Osteoblast (primary cell): ENCODE measurements around the gene AK8. TPM values are rescaled to one million over a fixed set of nuclear protein-coding genes. Genes with fewer than 3 reads are reported as not detected.

Source experiments
- DNase-seq: peaks from one replicate; pipeline ENCODE4 v3.0.0; 2011; ENCODE audit warnings: low spot score, mixed read lengths; ENCODE audit not compliant: insufficient read length; ENCODE audit errors: missing footprints
- H2AFZ ChIP-seq: 2 replicates; pipeline ENCODE4 v1.6.0; 2011; ENCODE audit warnings: mild to moderate bottlenecking, low read length
- H3K27ac ChIP-seq: 2 replicates; pipeline ENCODE4 v1.5.1; 2011; ENCODE audit warnings: mild to moderate bottlenecking, low read depth, low read length, moderate library complexity
- H3K27me3 ChIP-seq: 2 replicates; pipeline ENCODE4 v1.6.0; 2012; ENCODE audit warnings: mild to moderate bottlenecking, control low read depth, inconsistent platforms, low read length, moderate library complexity; ENCODE audit not compliant: insufficient read depth
- H3K36me3 ChIP-seq: 2 replicates; pipeline ENCODE4 v1.5.1; 2011; ENCODE audit warnings: mild to moderate bottlenecking, low read length, control low read depth, moderate library complexity; ENCODE audit not compliant: insufficient read depth
- H3K4me1 ChIP-seq: 2 replicates; pipeline ENCODE4 v1.5.1; 2011; ENCODE audit warnings: mild to moderate bottlenecking, low read length, control low read depth, moderate library complexity; ENCODE audit not compliant: insufficient read depth
- H3K4me2 ChIP-seq: 2 replicates; pipeline ENCODE4 v1.6.0; 2011; ENCODE audit warnings: mild to moderate bottlenecking, low read length; ENCODE audit not compliant: insufficient read depth
- H3K4me3 ChIP-seq: fragments of 200-600 bp; sonication (generic); 3 replicates; pipeline ENCODE4 v1.5.1; 2012; ENCODE audit warnings: mild to moderate bottlenecking, low read length, inconsistent platforms; ENCODE audit not compliant: insufficient read depth
- H3K79me2 ChIP-seq: 2 replicates; pipeline ENCODE4 v1.6.0; 2012; ENCODE audit warnings: mild to moderate bottlenecking, low read length, control low read depth, inconsistent platforms; ENCODE audit not compliant: insufficient read depth
- H3K9me3 ChIP-seq: 2 replicates; pipeline ENCODE4 v1.5.1; 2011; ENCODE audit warnings: low read depth, low read length, control low read depth
- H4K20me1 ChIP-seq: 2 replicates; pipeline ENCODE4 v1.6.0; 2012; ENCODE audit warnings: mild to moderate bottlenecking, low read length, control low read depth; ENCODE audit not compliant: insufficient read depth
- total RNA-seq: library from RNA; depleted of rRNA; stranded (reverse); fragments of >200 nt; gene quantifications from 2 replicates; pipeline ENCODE4 v1.2.3, GENCODE V29; 2012
- TF ChIP-seq, protein P1 (sequence below): IDR thresholded peaks from 2 replicates; pipeline ENCODE4 v1.5.1; 2011; ENCODE audit warnings: mild to moderate bottlenecking, low read depth, low read length, moderate library complexity; ENCODE audit errors: extremely low read depth

Gene AK8
- total RNA-seq, 1 donor = 1.1 TPM

GRCh38 chr9:132730054-132731033 is 147.7 kb downstream of the AK8 start:
- no peaks in the 10 kb centered on the region for H4K20me1 ChIP-seq
- no peak overlapping the region for H3K4me3 ChIP-seq
- H3K9me3 ChIP-seq = no peaks in the 10 kb centered on the region
- no peaks in the 10 kb centered on the region for H3K36me3 ChIP-seq
- H2AFZ ChIP-seq = no peak overlapping the region
- no peaks in the 10 kb centered on the region for H3K4me1 ChIP-seq
- TF ChIP-seq, protein P1, sequence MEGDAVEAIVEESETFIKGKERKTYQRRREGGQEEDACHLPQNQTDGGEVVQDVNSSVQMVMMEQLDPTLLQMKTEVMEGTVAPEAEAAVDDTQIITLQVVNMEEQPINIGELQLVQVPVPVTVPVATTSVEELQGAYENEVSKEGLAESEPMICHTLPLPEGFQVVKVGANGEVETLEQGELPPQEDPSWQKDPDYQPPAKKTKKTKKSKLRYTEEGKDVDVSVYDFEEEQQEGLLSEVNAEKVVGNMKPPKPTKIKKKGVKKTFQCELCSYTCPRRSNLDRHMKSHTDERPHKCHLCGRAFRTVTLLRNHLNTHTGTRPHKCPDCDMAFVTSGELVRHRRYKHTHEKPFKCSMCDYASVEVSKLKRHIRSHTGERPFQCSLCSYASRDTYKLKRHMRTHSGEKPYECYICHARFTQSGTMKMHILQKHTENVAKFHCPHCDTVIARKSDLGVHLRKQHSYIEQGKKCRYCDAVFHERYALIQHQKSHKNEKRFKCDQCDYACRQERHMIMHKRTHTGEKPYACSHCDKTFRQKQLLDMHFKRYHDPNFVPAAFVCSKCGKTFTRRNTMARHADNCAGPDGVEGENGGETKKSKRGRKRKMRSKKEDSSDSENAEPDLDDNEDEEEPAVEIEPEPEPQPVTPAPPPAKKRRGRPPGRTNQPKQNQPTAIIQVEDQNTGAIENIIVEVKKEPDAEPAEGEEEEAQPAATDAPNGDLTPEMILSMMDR = no peak
- H3K27ac ChIP-seq = no peak overlapping the region
- no peaks in the 10 kb centered on the region for H3K79me2 ChIP-seq
- H3K27me3 ChIP-seq = peaks cover 8% of the 10 kb centered on the region
- DNase-seq = no peak
- H3K4me2 ChIP-seq = no peak overlapping the region

GRCh38 chr9:132729235-132729890 is 148.7 kb downstream of the AK8 start:
- no peaks in the 10 kb centered on the region for H4K20me1 ChIP-seq
- no peak overlapping the region for H2AFZ ChIP-seq
- no peaks in the 10 kb centered on the region for H3K4me1 ChIP-seq

DNA sequence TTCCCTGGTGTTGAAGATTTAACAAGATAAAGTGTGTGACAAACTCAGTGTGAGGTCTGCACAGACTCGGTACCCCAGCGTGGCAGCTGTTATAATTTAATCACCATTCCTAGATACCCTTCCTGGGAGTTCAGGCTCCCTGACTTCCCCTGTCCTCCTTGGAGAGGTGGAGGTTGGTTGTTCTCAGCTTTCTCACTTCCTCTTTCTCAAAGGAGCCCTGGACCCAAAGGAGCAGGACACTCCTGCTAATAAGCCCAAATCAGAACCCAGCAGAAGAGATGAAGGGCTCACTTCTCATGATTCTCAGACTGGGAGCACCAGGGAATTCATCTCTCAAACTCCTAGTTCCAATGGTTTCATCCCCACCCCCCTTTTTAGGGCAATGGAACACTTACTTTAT is 149.6 kb downstream of the AK8 start:
- Histone ChIP-seq H2AFZ (no peak overlapping the region), H3K36me3 (no peaks in the 10 kb centered on the region), H3K79me2 (no peaks in the 10 kb centered on the region), H3K9me3 (no peaks in the 10 kb centered on the region), H3K27me3 (peaks cover 8% of the 10 kb centered on the region), H3K4me1 (no peaks in the 10 kb centered on the region), H3K4me2 (no peak overlapping the region), H3K4me3 (no peak overlapping the region), H3K27ac (no peak overlapping the region), H4K20me1 (no peaks in the 10 kb centered on the region)
- DNase-seq = no peak
- TF ChIP-seq, protein P1 = no peak

More at GRCh38 chr9:132729235-132729890, 148.7 kb downstream of the AK8 start:
- Histone ChIP-seq H3K9me3 (no peaks in the 10 kb centered on the region), H3K4me3 (no peak overlapping the region), H3K27ac (no peak overlapping the region), H3K4me2 (no peak overlapping the region), H3K27me3 (peaks cover 8% of the 10 kb centered on the region), H3K79me2 (no peaks in the 10 kb centered on the region), H3K36me3 (no peaks in the 10 kb centered on the region)
- no peak for DNase-seq
- TF ChIP-seq, protein P1 = no peak

GRCh38 chr9:132728071-132728470 is 150.0 kb downstream of the AK8 start:
- Histone ChIP-seq H3K36me3 (no peaks in the 10 kb centered on the region), H3K79me2 (no peaks in the 10 kb centered on the region), H3K4me1 (no peaks in the 10 kb centered on the region), H3K4me3 (no peak overlapping the region), H3K27ac (no peak overlapping the region), H3K4me2 (no peak overlapping the region), H3K9me3 (no peaks in the 10 kb centered on the region), H2AFZ (no peak overlapping the region), H4K20me1 (no peaks in the 10 kb centered on the region), H3K27me3 (peaks cover 8% of the 10 kb centered on the region)
- DNase-seq = no peak
- TF ChIP-seq, protein P1 = no peak
